Common myeloid progenitor, CD34-positive (primary cell): ENCODE measurements around the gene SMIM44. TPM values are rescaled to one million over a fixed set of nuclear protein-coding genes. Genes with fewer than 3 reads are reported as not detected.
"Not testable (repeated sequence)": the region's sequence is repeated elsewhere in the genome, so short reads cannot be mapped to it uniquely, and the experiment has no call there.

ENCODE experiments used
- CTCF ChIA-PET: fragments of 350-600 bp; sonication (Branson Sonifier 250); formaldehyde crosslinking; loops from one replicate; lab custom pipeline; 2021; ENCODE audit warnings: antibody characterized with exemption; lab: Charles Lee
- POLR2A ChIA-PET: fragments of 350-600 bp; sonication (Branson Sonifier 250); formaldehyde crosslinking; loops from one replicate; lab custom pipeline; 2021; ENCODE audit warnings: antibody characterized with exemption; lab: Charles Lee
- DNase-seq, 3 donors: peaks; one replicate each; pipeline versions ENCODE4 v3.0.0 to v3.0.0-alpha.2; 2013
- H3K27ac ChIP-seq, 2 experiments: 1 replicate in 1 of 2; 2 replicates in 1 of 2; pipeline ENCODE4 v1.7.0; 2013; ENCODE audit warnings: inconsistent platforms in 2 of 2, low read length in 2 of 2, mild to moderate bottlenecking in 2 of 2, low read depth in 1 of 2, moderate library complexity in 1 of 2; ENCODE audit not compliant: severe bottlenecking in 2 of 2, insufficient read depth in 1 of 2, poor library complexity in 1 of 2
- H3K27me3 ChIP-seq, 5 experiments: replicated peaks in 2 of 5; 1 replicate in 3 of 5; 2 replicates in 2 of 5; pipeline versions ENCODE4 v1.6.1 to v1.7.0; 2013; ENCODE audit warnings: low read length in 4 of 5, mild to moderate bottlenecking in 2 of 5, moderate library complexity in 2 of 5, inconsistent platforms in 1 of 5; ENCODE audit not compliant: insufficient read depth in 5 of 5, control insufficient read depth in 4 of 5
- H3K36me3 ChIP-seq, 4 experiments: 1 replicate in 2 of 4; 2 replicates in 2 of 4; pipeline versions ENCODE4 v1.6.1 to v1.7.0; 2013; ENCODE audit warnings: low read length in 3 of 4, control low read depth in 1 of 4, mild to moderate bottlenecking in 1 of 4; ENCODE audit not compliant: control insufficient read depth in 4 of 4, insufficient read depth in 4 of 4
- H3K4me1 ChIP-seq, 4 experiments: 1 replicate in 3 of 4; 2 replicates in 1 of 4; pipeline versions ENCODE4 v1.6.1 to v1.7.1; 2013; ENCODE audit warnings: low read length in 3 of 4, mild to moderate bottlenecking in 3 of 4, control low read depth in 1 of 4, inconsistent platforms in 1 of 4, moderate library complexity in 1 of 4; ENCODE audit not compliant: control insufficient read depth in 4 of 4, insufficient read depth in 4 of 4; ENCODE audit errors: control extremely low read depth in 1 of 4
- H3K4me3 ChIP-seq, 7 experiments: 1 replicate in 4 of 7; 2 replicates in 3 of 7; pipeline versions ENCODE4 v1.5.1 to v1.7.0; 2013; ENCODE audit warnings: mild to moderate bottlenecking in 7 of 7, low read length in 6 of 7, moderate library complexity in 6 of 7, inconsistent platforms in 2 of 7, low read depth in 2 of 7, control low read depth in 1 of 7; ENCODE audit not compliant: insufficient read depth in 4 of 7, control insufficient read depth in 1 of 7; ENCODE audit errors: extremely low read depth in 1 of 7
- H3K9me3 ChIP-seq, 5 experiments: 1 replicate in 4 of 5; 2 replicates in 1 of 5; pipeline versions ENCODE4 v1.6.1 to v1.7.1; 2013; ENCODE audit warnings: low read length in 4 of 5, mild to moderate bottlenecking in 2 of 5, inconsistent platforms in 1 of 5, low read depth in 1 of 5, moderate library complexity in 1 of 5; ENCODE audit not compliant: control insufficient read depth in 4 of 5, insufficient read depth in 2 of 5; ENCODE audit errors: control extremely low read depth in 1 of 5
- whole genome bisulfite sequencing: methylation state at CpG from one replicate; pipeline ENCODE4 v1.1.5; 2013; ENCODE audit not compliant: insufficient coverage; 5-methylcytosine and 5-hydroxymethylcytosine counted together
- polyA plus RNA-seq: library from polyadenylated mRNA; unstranded; fragments of 120-200 nt; gene quantifications from one replicate; pipeline ENCODE4 v1.2.1, GENCODE V29; 2013

The SMIM44 gene
- polyA plus RNA-seq = 0.28 TPM

GRCh38 chr19:3483226-3483628, at the start of gene SMIM44:
Gene SMIM44, minus strand, starts transcription at chr19:3483441. Its CDS starts 38 bp downstream, at chr19:3483403.
- H3K9me3 ChIP-seq = no peaks in the 10 kb centered on the region
- POLR2A ChIA-PET = no interaction called here
- DNase-seq = no peak
- no peaks in the 10 kb centered on the region for H3K27me3 ChIP-seq
- H3K27ac ChIP-seq = no peak within 1 kb of the TSS
- no peak within 1 kb of the TSS for H3K4me3 ChIP-seq
- peaks cover 0 to 6% (median 2%) of the 10 kb centered on the region in 4 experiments for H3K36me3 ChIP-seq
- 97% methylated on average over 28 of the region's 33 CpGs for WGBS
- peaks cover 0 to 15% (median 12%) of the 10 kb centered on the region in 4 experiments for H3K4me1 ChIP-seq
- CTCF ChIA-PET = interaction anchor here (0.6 to 5.3 kb wide), 8 partner anchors 9 to 138 kb away, joined by 3 to 38 read pairs (median 4); partner anchors contain the start of gene DOHH

DNA sequence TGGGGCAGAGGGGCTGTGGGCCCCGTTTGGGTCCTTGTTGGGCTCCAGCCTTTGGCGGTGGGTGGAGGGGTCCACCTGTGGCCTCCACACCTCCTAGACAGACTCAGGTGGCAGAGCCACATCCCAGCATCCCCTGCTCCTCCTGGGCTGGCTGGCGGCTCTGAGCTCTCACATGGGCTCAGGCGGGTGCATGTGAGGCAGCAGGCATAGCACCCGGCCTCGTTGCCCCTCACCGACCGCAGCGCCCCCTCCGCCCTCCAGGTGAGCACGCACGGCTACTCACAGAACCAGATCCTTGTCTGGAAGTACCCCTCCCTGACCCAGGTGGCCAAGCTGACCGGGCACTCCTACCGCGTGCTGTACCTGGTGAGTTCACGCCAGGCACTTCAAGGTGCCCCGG, 49.8 kb upstream of the SMIM44 start:
- no peak for DNase-seq
- no peak overlapping the region for H3K27ac ChIP-seq
- no peaks in the 10 kb centered on the region for H3K27me3 ChIP-seq
- H3K4me1 ChIP-seq = peaks cover 0 to 4% (median 0%) of the 10 kb centered on the region in 4 experiments
- no peak overlapping the region for H3K4me3 ChIP-seq
- 94% methylated on average over 12 of the region's 17 CpGs for WGBS
- H3K36me3 ChIP-seq = peaks cover 17 to 76% (median 45%) of the 10 kb centered on the region in 4 experiments
- ChIA-PET POLR2A (no interaction called here), CTCF (no interaction called here)
- no peaks in the 10 kb centered on the region for H3K9me3 ChIP-seq

GRCh38 chr19:3532154-3532786, 49.0 kb upstream of the SMIM44 start:
- WGBS = 98% methylated on average over 27 of the region's 33 CpGs
- Histone ChIP-seq H3K27ac (no peak overlapping the region), H3K4me1 (peaks cover 0 to 3% (median 0%) of the 10 kb centered on the region in 4 experiments), H3K9me3 (no peaks in the 10 kb centered on the region), H3K36me3 (peaks cover 17 to 79% (median 46%) of the 10 kb centered on the region in 4 experiments), H3K27me3 (no peaks in the 10 kb centered on the region), H3K4me3 (no peak overlapping the region)
- ChIA-PET CTCF (interaction anchor here (1.4 kb wide), 1 partner anchor 48 kb away, joined by 6 read pairs; the partner anchor contains the start of gene SMIM44), POLR2A (no interaction called here)
- DNase-seq = no peak

- POLR2A ChIA-PET = no interaction called here
- no peaks in the 10 kb centered on the region for H3K4me1 ChIP-seq
- H3K4me3 ChIP-seq = no peak overlapping the region
- 96% methylated on average over 27 of the region's 29 CpGs for WGBS
- no peak for DNase-seq
- H3K36me3 ChIP-seq = peaks cover 17 to 83% (median 49%) of the 10 kb centered on the region in 4 experiments
- no peak overlapping the region for H3K27ac ChIP-seq
- H3K9me3 ChIP-seq = no peaks in the 10 kb centered on the region
- CTCF ChIA-PET = interaction anchor here (1.2 to 1.4 kb wide), 2 partner anchors 13 to 48 kb away, joined by 4 to 6 read pairs; partner anchors contain the start of gene SMIM44
- no peaks in the 10 kb centered on the region for H3K27me3 ChIP-seq
These were observed 48.5 kb upstream of the SMIM44 start for GRCh38 chr19:3531716-3532115.

- Histone ChIP-seq H3K27me3 (no peaks in the 10 kb centered on the region), H3K27ac (no peak overlapping the region), H3K36me3 (peaks cover 19 to 81% (median 49%) of the 10 kb centered on the region in 4 experiments), H3K4me1 (no peaks in the 10 kb centered on the region), H3K4me3 (no peak overlapping the region), H3K9me3 (no peaks in the 10 kb centered on the region)
- CTCF ChIA-PET = no interaction called here
- no peak for DNase-seq
- WGBS = 98% methylated on average over 7 of the region's 12 CpGs
- POLR2A ChIA-PET = no interaction called here
These were observed 47.1 kb upstream of the SMIM44 start for GRCh38 chr19:3530389-3530788.

GRCh38 chr19:3529299-3529698, 46.1 kb upstream of the SMIM44 start:
- CTCF ChIA-PET, POLR2A ChIA-PET, DNase-seq, H3K4me1 ChIP-seq, H3K9me3 ChIP-seq, H3K27ac ChIP-seq, H3K27me3 ChIP-seq, H3K4me3 ChIP-seq: not testable (repeated sequence)
- peaks cover 11 to 79% (median 48%) of the 10 kb centered on the region in 4 experiments for H3K36me3 ChIP-seq
- 97% methylated on average over 5 of the region's 7 CpGs for WGBS

DNA sequence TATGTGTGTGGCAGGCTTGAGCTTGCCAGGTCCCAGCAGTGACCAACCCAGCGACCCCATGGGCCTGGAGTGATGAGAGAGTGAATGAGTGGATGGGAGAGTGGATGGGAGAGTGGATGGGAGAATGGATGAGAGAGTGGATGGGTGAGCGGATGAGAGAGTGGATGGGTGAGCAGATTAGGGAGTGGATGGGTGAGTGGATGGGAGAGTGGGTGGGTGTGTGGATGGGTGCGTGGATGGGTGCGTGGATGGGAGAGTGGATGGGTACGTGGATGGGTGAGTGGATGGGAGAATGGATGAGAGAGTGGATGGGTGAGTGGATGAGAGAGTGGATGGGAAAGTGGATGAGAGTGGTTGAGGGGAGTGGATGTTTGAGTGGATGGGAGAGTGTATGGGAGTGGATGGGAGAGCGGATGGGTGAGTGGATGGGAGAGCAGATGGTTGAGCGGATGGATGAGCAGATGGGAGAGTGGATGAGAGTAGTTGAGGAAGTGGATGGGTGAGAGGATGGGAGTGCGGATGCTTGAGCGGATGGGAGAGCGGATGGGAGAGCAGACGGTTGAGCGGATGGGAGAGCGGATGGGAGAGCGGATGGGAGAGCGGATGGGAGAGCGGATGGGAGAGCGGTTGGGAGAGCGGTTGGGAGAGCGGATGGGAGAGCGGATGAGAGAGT, 45.4 kb upstream of the SMIM44 start:
- H3K4me1 ChIP-seq = no peaks in the 10 kb centered on the region
- no peak overlapping the region for H3K27ac ChIP-seq
- peaks cover 11 to 80% (median 50%) of the 10 kb centered on the region in 4 experiments for H3K36me3 ChIP-seq
- 99% methylated on average over 13 of the region's 20 CpGs for WGBS
- H3K9me3 ChIP-seq = no peaks in the 10 kb centered on the region
- POLR2A ChIA-PET = no interaction called here
- no peak for DNase-seq
- no peak overlapping the region for H3K4me3 ChIP-seq
- CTCF ChIA-PET = no interaction called here
- H3K27me3 ChIP-seq = no peaks in the 10 kb centered on the region
